WTC11 (cell line): Measurements from ENCODE around the gene TDRD10.

Experiments
- CDX4 ChIP-seq: fragments of 250-450 bp; sonication (Bioruptor Pico); IDR thresholded peaks from 2 replicates; pipeline ENCODE4 v1.9.0; 2021; ENCODE audit warnings: moderate library complexity, mild to moderate bottlenecking, inconsistent platforms, borderline replicate concordance
- CTCF ChIP-seq: fragments of 200-600 bp; IDR thresholded peaks from 2 replicates; pipeline ENCODE4 v1.8.0; 2022; ENCODE audit warnings: antibody characterized with exemption
- E2F1 ChIP-seq: sonication (generic); formaldehyde crosslinking; IDR thresholded peaks from 2 replicates; pipeline ENCODE4 v1.8.0; 2022; ENCODE audit warnings: mild to moderate bottlenecking, missing genetic modification reagents
- GABPB1 ChIP-seq: sonication (generic); formaldehyde crosslinking; IDR thresholded peaks from 2 replicates; pipeline ENCODE4 v1.8.1; 2023; ENCODE audit warnings: mild to moderate bottlenecking, missing genetic modification reagents
- SP1 ChIP-seq: sonication (generic); formaldehyde crosslinking; conservative IDR thresholded peaks from 2 replicates; pipeline ENCODE4 v1.8.1; 2022; ENCODE audit warnings: missing genetic modification reagents
- TP53 ChIP-seq: sonication (generic); formaldehyde crosslinking; IDR thresholded peaks from 2 replicates; pipeline ENCODE4 v1.8.1; 2023; ENCODE audit warnings: mild to moderate bottlenecking, missing genetic modification reagents

GRCh38 chr1:154495496-154496273 lies 6.3 kb upstream of the TDRD10 start:
- no peak for TF ChIP-seq TP53
- no peak for TF ChIP-seq CTCF
- no peak for TF ChIP-seq CDX4
- TF ChIP-seq SP1 (CRISPR knock-in tag) = no peak
- no peak for TF ChIP-seq GABPB1 (CRISPR knock-in tag)
- TF ChIP-seq E2F1 (CRISPR knock-in tag) = no peak
